ENCODE results near the gene TMEM14B. TPM values are rescaled to one million over a fixed set of nuclear protein-coding genes. Genes with fewer than 3 reads are reported as not detected.

Gene TMEM14B
- total RNA-seq, 1 experiment from 2014 or later: 115 TPM

- Histone ChIP-seq H4K20me1 (ENCODE audit: low read length) (no peaks in the 10 kb centered on the region), H3K36me3 (ENCODE audit: low read depth, low read length) (0 out of 2 replicates have a peak, but pooled peaks cover 3% of the 10 kb centered on the region), H3K9me2 (replicated peaks; ENCODE audit: low read length) (no peaks in the 10 kb centered on the region), H3K4me1 (ENCODE audit: insufficient read depth, low read length) (no peaks in the 10 kb centered on the region), H3K79me2 (ENCODE audit: low read length) (no peaks in the 10 kb centered on the region), H3K27me3 (ENCODE audit: low read length) (no peaks in the 10 kb centered on the region), H3F3A (ENCODE audit: low read length, unreplicated experiment) (no peaks in the 10 kb centered on the region), H3K4me3 (ENCODE audit: low read length) (no peak overlapping the region), H3K4me2 (ENCODE audit: low read length) (no peak overlapping the region), H2AFZ (ENCODE audit: low read length) (no peak overlapping the region), H3K27ac (ENCODE audit: low read length) (no peak overlapping the region), H3K9ac (ENCODE audit: low read length) (no peak overlapping the region), H3K9me3 (ENCODE audit: low read length) (no peaks in the 10 kb centered on the region)
- ChIA-PET CTCF (no interaction called here), POLR2A (ENCODE audit: unreplicated experiment) (no interaction called here)
- no peak for DNase-seq
- intact Hi-C loops (cut with micrococcal nuclease): no loop called here
- BruUV-seq (replicated peaks): no TSS peak
- no peak for TF ChIP-seq EZH2phosphoT487 (IDR thresholded peaks at IDR 0.05; ENCODE audit: borderline replicate concordance, low read length)
- no peak for TF ChIP-seq CTCF (conservative IDR thresholded peaks at IDR 0.05; ENCODE audit: low read depth, low read length)
- TF ChIP-seq EZH2 (IDR thresholded peaks at IDR 0.05; ENCODE audit: low read length, unreplicated experiment): no peak
- no peak for ATAC-seq
Observed at GRCh38 chr6:10771371-10771894, 23.8 kb downstream of the TMEM14B start.

- no peak for DNase-seq
- no peaks in the 10 kb centered on the region for H3K79me2 ChIP-seq (ENCODE audit: low read length)
- no TSS peak for BruUV-seq (replicated peaks)
- no peaks in the 10 kb centered on the region for H4K20me1 ChIP-seq (ENCODE audit: low read length)
- no peaks in the 10 kb centered on the region for H3K9me2 ChIP-seq (replicated peaks; ENCODE audit: low read length)
- no peak for ATAC-seq
- H3K4me2 ChIP-seq (ENCODE audit: low read length): no peak overlapping the region
- no peaks in the 10 kb centered on the region for H3F3A ChIP-seq (ENCODE audit: low read length, unreplicated experiment)
- no peaks in the 10 kb centered on the region for H3K9me3 ChIP-seq (ENCODE audit: low read length)
- H3K36me3 ChIP-seq (ENCODE audit: low read depth, low read length): no peaks in the 10 kb centered on the region
- H3K9ac ChIP-seq (ENCODE audit: low read length): no peak overlapping the region
- ChIA-PET POLR2A (ENCODE audit: unreplicated experiment) (no interaction called here), CTCF (no interaction called here)
- H3K4me3 ChIP-seq (ENCODE audit: low read length): no peak overlapping the region
- TF ChIP-seq EZH2 (IDR thresholded peaks at IDR 0.05; ENCODE audit: low read length, unreplicated experiment): no peak
- TF ChIP-seq CTCF (conservative IDR thresholded peaks at IDR 0.05; ENCODE audit: low read depth, low read length): no peak
- TF ChIP-seq EZH2phosphoT487 (IDR thresholded peaks at IDR 0.05; ENCODE audit: borderline replicate concordance, low read length): no peak
- no peak overlapping the region for H2AFZ ChIP-seq (ENCODE audit: low read length)
- H3K4me1 ChIP-seq (ENCODE audit: insufficient read depth, low read length): no peaks in the 10 kb centered on the region
- H3K27me3 ChIP-seq (ENCODE audit: low read length): no peaks in the 10 kb centered on the region
- intact Hi-C loops (cut with micrococcal nuclease): no loop called here
- no peak overlapping the region for H3K27ac ChIP-seq (ENCODE audit: low read length)
Observed at GRCh38 chr6:10778230-10778629, 30.6 kb downstream of the TMEM14B start.

- H3K9me3 ChIP-seq (ENCODE audit: low read length): no peaks in the 10 kb centered on the region
- H3K27ac ChIP-seq (ENCODE audit: low read length): no peak overlapping the region
- POLR2A ChIA-PET (ENCODE audit: unreplicated experiment): no interaction called here
- no peaks in the 10 kb centered on the region for H3K36me3 ChIP-seq (ENCODE audit: low read depth, low read length)
- no peaks in the 10 kb centered on the region for H3K79me2 ChIP-seq (ENCODE audit: low read length)
- TF ChIP-seq CTCF (conservative IDR thresholded peaks at IDR 0.05; ENCODE audit: low read depth, low read length): no peak
- TF ChIP-seq EZH2phosphoT487 (IDR thresholded peaks at IDR 0.05; ENCODE audit: borderline replicate concordance, low read length): no peak
- TF ChIP-seq EZH2 (IDR thresholded peaks at IDR 0.05; ENCODE audit: low read length, unreplicated experiment): no peak
- intact Hi-C loops (cut with micrococcal nuclease): no loop called here
- H3K9me2 ChIP-seq (replicated peaks; ENCODE audit: low read length): no peaks in the 10 kb centered on the region
- H3K4me1 ChIP-seq (ENCODE audit: insufficient read depth, low read length): no peaks in the 10 kb centered on the region
- H2AFZ ChIP-seq (ENCODE audit: low read length): no peak overlapping the region
- H3K4me2 ChIP-seq (ENCODE audit: low read length): no peak overlapping the region
- no peak for ATAC-seq
- H3F3A ChIP-seq (ENCODE audit: low read length, unreplicated experiment): no peaks in the 10 kb centered on the region
- no peak for DNase-seq
- no peak overlapping the region for H3K9ac ChIP-seq (ENCODE audit: low read length)
- no peaks in the 10 kb centered on the region for H3K27me3 ChIP-seq (ENCODE audit: low read length)
- CTCF ChIA-PET: no interaction called here
- BruUV-seq (replicated peaks): no TSS peak
- no peaks in the 10 kb centered on the region for H4K20me1 ChIP-seq (ENCODE audit: low read length)
- H3K4me3 ChIP-seq (ENCODE audit: low read length): no peak overlapping the region
Observed at GRCh38 chr6:10779076-10779475, 31.5 kb downstream of the TMEM14B start.
